Thoracic aorta (tissue), 2 donors: ENCODE data around the gene ARHGAP18. TPM values are rescaled to one million over a fixed set of nuclear protein-coding genes. Genes with fewer than 3 reads are reported as not detected.

Experiments used
- ATAC-seq: fragments of 150-250 bp; one replicate; pipeline ENCODE4 v1.8.0; 2017; ENCODE audit warnings: low read depth; ENCODE audit not compliant: insufficient number of reproducible peaks, low FRiP score
- DNase-seq: peaks from one replicate; pipeline ENCODE4 v3.0.0-alpha.2; 2020; ENCODE audit warnings: low spot score
- H3K27ac ChIP-seq, 2 donors: fragments of 200-600 bp; sonication (generic); 1 replicate in 1 of 2; 2 replicates in 1 of 2; pipeline ENCODE4 v1.5.1; 2016; ENCODE audit warnings: mild to moderate bottlenecking in 2 of 2, moderate library complexity in 2 of 2
- H3K27me3 ChIP-seq: fragments of 200-600 bp; sonication (generic); replicated peaks from 2 replicates; pipeline ENCODE4 v1.6.0; 2016; ENCODE audit warnings: mild to moderate bottlenecking; ENCODE audit not compliant: insufficient read depth
- H3K36me3 ChIP-seq: fragments of 200-600 bp; sonication (generic); one replicate; pipeline ENCODE4 v1.5.1; 2016
- H3K4me1 ChIP-seq, 2 donors: fragments of 200-600 bp; sonication (generic); 1 replicate in 1 of 2; 2 replicates in 1 of 2; pipeline versions ENCODE4 v1.5.1 to v1.6.0; 2016; ENCODE audit warnings: low read depth in 2 of 2, mild to moderate bottlenecking in 1 of 2; ENCODE audit not compliant: control insufficient read depth in 1 of 2
- H3K4me3 ChIP-seq: fragments of 200-600 bp; sonication (generic); 2 replicates; pipeline ENCODE4 v1.5.1; 2016; ENCODE audit warnings: mild to moderate bottlenecking
- H3K9me3 ChIP-seq: fragments of 200-600 bp; sonication (generic); 2 replicates; pipeline ENCODE4 v1.5.1; 2016
- CTCF ChIP-seq: fragments of 200-600 bp; sonication (generic); IDR thresholded peaks from one replicate; pipeline ENCODE4 v1.5.1; 2019; ENCODE audit warnings: antibody characterized with exemption
- total RNA-seq, 2 donors: library from RNA; depleted of rRNA; stranded (reverse); fragments of >200 nt; gene quantifications; one replicate each; pipeline versions ENCODE4 v1.1.0 to v1.2.3, GENCODE V29; 2016

The ARHGAP18 gene
- total RNA-seq, 2 donors from 2014 or later: 24.8 to 37.0 TPM

- Histone ChIP-seq H3K9me3 (no peaks in the 10 kb centered on the region), H3K27ac (no peak overlapping the region), H3K4me1 (no peaks in the 10 kb centered on the region), H3K4me3 (no peak overlapping the region), H3K27me3 (no peaks in the 10 kb centered on the region), H3K36me3 (no peaks in the 10 kb centered on the region)
- DNase-seq (no peak), ATAC-seq (no peak)
- no peak for TF ChIP-seq CTCF
Observed at GRCh38 chr6:129555206-129555832, 154.7 kb downstream of the ARHGAP18 start.

GRCh38 chr6:129552413-129552812, 157.6 kb downstream of the ARHGAP18 start:
- no peak for TF ChIP-seq CTCF
- Histone ChIP-seq H3K9me3 (no peaks in the 10 kb centered on the region), H3K27me3 (no peaks in the 10 kb centered on the region), H3K36me3 (no peaks in the 10 kb centered on the region), H3K27ac (no peak overlapping the region), H3K4me3 (no peak overlapping the region), H3K4me1 (no peaks in the 10 kb centered on the region)
- ATAC-seq: no peak
- DNase-seq: no peak

GRCh38 chr6:129551486-129551885, 158.5 kb downstream of the ARHGAP18 start:
- no peaks in the 10 kb centered on the region for H3K4me1 ChIP-seq
- no peaks in the 10 kb centered on the region for H3K36me3 ChIP-seq
- no peak for DNase-seq
- H3K27ac ChIP-seq: no peak overlapping the region
- no peak overlapping the region for H3K4me3 ChIP-seq
- no peak for TF ChIP-seq CTCF
- no peak for ATAC-seq
- H3K27me3 ChIP-seq: no peaks in the 10 kb centered on the region
- no peaks in the 10 kb centered on the region for H3K9me3 ChIP-seq

GRCh38 chr6:129546702-129547101, 163.3 kb downstream of the ARHGAP18 start:
- no peaks in the 10 kb centered on the region for H3K9me3 ChIP-seq
- H3K27ac ChIP-seq: no peak overlapping the region
- H3K4me1 ChIP-seq: no peaks in the 10 kb centered on the region
- H3K27me3 ChIP-seq: no peaks in the 10 kb centered on the region
- TF ChIP-seq CTCF: no peak
- H3K36me3 ChIP-seq: no peaks in the 10 kb centered on the region
- H3K4me3 ChIP-seq: no peak overlapping the region
- no peak for DNase-seq
- ATAC-seq: no peak

GRCh38 chr6:129544892-129545612, 164.9 kb downstream of the ARHGAP18 start:
- Histone ChIP-seq H3K4me3 (no peak overlapping the region), H3K4me1 (no peaks in the 10 kb centered on the region), H3K27me3 (no peaks in the 10 kb centered on the region), H3K9me3 (no peaks in the 10 kb centered on the region), H3K36me3 (no peaks in the 10 kb centered on the region), H3K27ac (no peak overlapping the region)
- DNase-seq (no peak), ATAC-seq (no peak)
- no peak for TF ChIP-seq CTCF
